PC-3 (cell line): ENCODE data around the gene FOXL1.

Source experiments
- EZH2 ChIP-seq: fragments of 300-600 bp; sonication (generic); IDR thresholded peaks from one replicate; pipeline ENCODE4 v1.6.1; 2017; ENCODE audit warnings: antibody characterized with exemption, mild to moderate bottlenecking, low read length; ENCODE audit not compliant: unreplicated experiment
- EZH2phosphoT487 ChIP-seq: fragments of 300-600 bp; sonication (generic); IDR thresholded peaks from 2 replicates; pipeline ENCODE4 v1.6.1; 2018; ENCODE audit warnings: mild to moderate bottlenecking, antibody characterized with exemption, low read length, borderline replicate concordance

GRCh38 chr16:86536621-86537020 is 41.7 kb upstream of the FOXL1 start:
- TF ChIP-seq EZH2phosphoT487 (no peak), EZH2 (no peak)
